Panc1 (cell line): ENCODE measurements around the gene DNAH3. TPM values are rescaled to one million over a fixed set of nuclear protein-coding genes. Genes with fewer than 3 reads are reported as not detected.

Source experiments
- ATAC-seq: fragments of 200-7000 bp; cut with Tn5 transposase; 2 replicates; pipeline ENCODE4 v1.9.1; 2020; ENCODE audit warnings: mild to moderate bottlenecking, moderate library complexity
- BruUV-seq: library from RNA; stranded (reverse); fragments of 400-500 nt; replicated peaks from 2 replicates; lab custom pipeline; 2021; lab: Mats Ljungman, UMichigan
- CTCF ChIA-PET: fragments of 300-600 bp; sonication (Branson Sonifier 250); formaldehyde crosslinking; loops from one replicate; lab custom pipeline; 2022; ENCODE audit warnings: antibody characterized with exemption; lab: Charles Lee
- POLR2A ChIA-PET: fragments of 300-600 bp; sonication (Branson Sonifier 250); formaldehyde crosslinking; loops from one replicate; lab custom pipeline; 2022; ENCODE audit warnings: antibody characterized with exemption; lab: Charles Lee
- DNase-seq: peaks from one replicate; pipeline ENCODE4 v3.0.0-alpha.2; 2010; ENCODE audit warnings: low read depth, low spot score
- H3K27ac ChIP-seq: 2 replicates; pipeline ENCODE4 v1.5.1; 2011; ENCODE audit warnings: mild to moderate bottlenecking, low read length, inconsistent platforms
- H3K27me3 ChIP-seq: fragments of 200-500 bp; sonication (Bioruptor generic); 2 replicates; pipeline ENCODE4 v1.6.0; 2014; ENCODE audit warnings: low read length, inconsistent platforms; ENCODE audit not compliant: control insufficient read depth, insufficient read depth
- H3K36me3 ChIP-seq: fragments of 200-500 bp; sonication (Bioruptor generic); 2 replicates; pipeline ENCODE4 v1.5.1; 2014; ENCODE audit warnings: inconsistent platforms, mild to moderate bottlenecking, low read length, moderate library complexity; ENCODE audit not compliant: control insufficient read depth, insufficient read depth
- H3K4me1 ChIP-seq: 2 replicates; pipeline ENCODE4 v1.5.1; 2011; ENCODE audit warnings: inconsistent platforms, mild to moderate bottlenecking, low read length, moderate library complexity; ENCODE audit not compliant: control insufficient read depth, insufficient read depth
- H3K4me3 ChIP-seq, 2 experiments: 2 replicates each; pipeline ENCODE4 v1.5.1; 2011 to 2012; ENCODE audit warnings: low read depth in 2 of 2, low read length in 2 of 2, mild to moderate bottlenecking in 2 of 2, inconsistent platforms in 1 of 2, moderate library complexity in 1 of 2
- H3K9me3 ChIP-seq: fragments of 200-500 bp; sonication (Bioruptor generic); 2 replicates; pipeline ENCODE4 v1.5.1; 2014; ENCODE audit warnings: low read depth, mild to moderate bottlenecking, inconsistent platforms, low read length, moderate library complexity; ENCODE audit not compliant: control insufficient read depth, insufficient read depth
- POLR2AphosphoS5 ChIP-seq: IDR thresholded peaks from 2 replicates; pipeline ENCODE4 v1.6.1; 2012; ENCODE audit warnings: mild to moderate bottlenecking, low read depth, low read length, moderate library complexity
- SIN3A ChIP-seq: IDR thresholded peaks from 2 replicates; pipeline ENCODE4 v1.6.1; 2012; ENCODE audit warnings: low read depth, mild to moderate bottlenecking, low read length, moderate library complexity, borderline replicate concordance; ENCODE audit not compliant: insufficient read depth
- TCF7L2 ChIP-seq: IDR thresholded peaks from 2 replicates; pipeline ENCODE4 v1.6.1; 2011; ENCODE audit warnings: mild to moderate bottlenecking, low read depth, low read length, inconsistent platforms
- in situ Hi-C: cut with HindIII; loops from 2 replicates; pipeline ENCODE4 v1.10.0; 2016; ENCODE audit warnings: low sequenced_read_pairs, low pct_unique_long_range_greater_than_20kb
- intact Hi-C: fragments of 100-400 bp; cut with micrococcal nuclease; formaldehyde crosslinking; loops from one replicate; pipeline ENCODE4 v1.10.0; 2022; ENCODE audit not compliant: unreplicated experiment
- total RNA-seq: library from RNA; stranded (reverse); gene quantifications from one replicate; pipeline ENCODE4 v1.2.1, GENCODE V29; 2021; ENCODE audit not compliant: unreplicated experiment
- TF ChIP-seq, protein P1 (sequence below), 2 experiments: IDR thresholded peaks; 2 replicates each; pipeline ENCODE4 v1.6.1; 2011 to 2012; ENCODE audit warnings: low read depth in 2 of 2, control low read depth in 1 of 2, low read length in 1 of 2, mild to moderate bottlenecking in 1 of 2, moderate library complexity in 1 of 2; ENCODE audit not compliant: insufficient read depth in 1 of 2
- TF ChIP-seq, protein P2 (sequence below): fragments of 450-650 bp; IDR thresholded peaks from 2 replicates; pipeline ENCODE4 v1.5.1; 2017; ENCODE audit warnings: mild to moderate bottlenecking

DNAH3 gene
- total RNA-seq, 1 experiment from 2014 or later: 0.62 TPM

DNA sequence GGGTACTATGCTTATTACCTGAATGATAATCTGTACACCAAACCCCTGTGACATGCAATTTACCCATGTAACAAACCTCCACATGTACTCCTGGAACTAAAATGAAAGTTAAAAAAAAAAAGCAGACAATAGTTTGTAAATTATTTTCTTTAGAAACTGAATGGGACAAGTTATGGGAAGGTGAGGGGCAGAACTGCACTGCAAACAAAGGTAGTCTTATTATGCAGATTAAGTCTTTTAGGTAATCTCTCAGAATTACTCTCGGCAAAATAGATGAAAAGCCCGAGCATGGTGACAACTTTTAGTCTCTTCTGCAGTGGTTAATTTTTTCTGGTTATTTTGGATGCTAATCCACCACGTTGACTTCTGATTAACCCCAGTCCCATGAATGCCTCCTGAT lies 33.3 kb upstream of the DNAH3 start:
- in situ Hi-C loops (loop anchor here (25.0 kb wide), 1 partner anchor 103 kb away; the partner anchor contains the start of gene CRYM), intact Hi-C loops (no loop called here)
- H3K4me3 ChIP-seq: no peak overlapping the region
- no peaks in the 10 kb centered on the region for H3K27me3 ChIP-seq
- ATAC-seq: no peak
- no peak for DNase-seq
- BruUV-seq: no TSS peak
- ChIA-PET CTCF (interaction anchor here (0.7 kb wide), 1 partner anchor 34 kb away, joined by 4 read pairs; no protein-coding TSS in a partner anchor), POLR2A (no interaction called here)
- H3K27ac ChIP-seq: no peak overlapping the region
- no peaks in the 10 kb centered on the region for H3K36me3 ChIP-seq
- no peaks in the 10 kb centered on the region for H3K9me3 ChIP-seq
- 0 out of 2 replicates have a peak, but pooled peaks cover 4% of the 10 kb centered on the region for H3K4me1 ChIP-seq
- no peak for TF ChIP-seq POLR2AphosphoS5

DNA sequence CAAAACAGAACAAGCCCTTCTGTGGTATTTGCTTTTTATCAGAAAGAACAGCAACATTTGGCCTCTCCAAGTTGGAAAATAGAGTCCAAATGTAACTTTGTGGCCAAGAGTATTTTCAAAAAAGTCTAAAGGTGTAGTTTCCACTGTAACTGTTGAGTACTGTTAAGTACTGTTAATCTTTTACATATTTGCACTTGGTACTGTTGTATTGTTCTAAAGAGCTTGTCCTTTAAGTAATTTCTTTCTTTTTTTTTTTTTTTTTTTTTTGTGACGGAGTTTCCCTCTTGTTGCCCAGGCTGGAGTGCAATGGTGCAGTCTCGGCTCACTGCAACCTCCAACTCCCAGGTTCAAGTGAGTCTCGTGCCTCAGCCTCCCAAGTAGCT lies 29.3 kb upstream of the DNAH3 start:
- TF ChIP-seq, protein P1, sequence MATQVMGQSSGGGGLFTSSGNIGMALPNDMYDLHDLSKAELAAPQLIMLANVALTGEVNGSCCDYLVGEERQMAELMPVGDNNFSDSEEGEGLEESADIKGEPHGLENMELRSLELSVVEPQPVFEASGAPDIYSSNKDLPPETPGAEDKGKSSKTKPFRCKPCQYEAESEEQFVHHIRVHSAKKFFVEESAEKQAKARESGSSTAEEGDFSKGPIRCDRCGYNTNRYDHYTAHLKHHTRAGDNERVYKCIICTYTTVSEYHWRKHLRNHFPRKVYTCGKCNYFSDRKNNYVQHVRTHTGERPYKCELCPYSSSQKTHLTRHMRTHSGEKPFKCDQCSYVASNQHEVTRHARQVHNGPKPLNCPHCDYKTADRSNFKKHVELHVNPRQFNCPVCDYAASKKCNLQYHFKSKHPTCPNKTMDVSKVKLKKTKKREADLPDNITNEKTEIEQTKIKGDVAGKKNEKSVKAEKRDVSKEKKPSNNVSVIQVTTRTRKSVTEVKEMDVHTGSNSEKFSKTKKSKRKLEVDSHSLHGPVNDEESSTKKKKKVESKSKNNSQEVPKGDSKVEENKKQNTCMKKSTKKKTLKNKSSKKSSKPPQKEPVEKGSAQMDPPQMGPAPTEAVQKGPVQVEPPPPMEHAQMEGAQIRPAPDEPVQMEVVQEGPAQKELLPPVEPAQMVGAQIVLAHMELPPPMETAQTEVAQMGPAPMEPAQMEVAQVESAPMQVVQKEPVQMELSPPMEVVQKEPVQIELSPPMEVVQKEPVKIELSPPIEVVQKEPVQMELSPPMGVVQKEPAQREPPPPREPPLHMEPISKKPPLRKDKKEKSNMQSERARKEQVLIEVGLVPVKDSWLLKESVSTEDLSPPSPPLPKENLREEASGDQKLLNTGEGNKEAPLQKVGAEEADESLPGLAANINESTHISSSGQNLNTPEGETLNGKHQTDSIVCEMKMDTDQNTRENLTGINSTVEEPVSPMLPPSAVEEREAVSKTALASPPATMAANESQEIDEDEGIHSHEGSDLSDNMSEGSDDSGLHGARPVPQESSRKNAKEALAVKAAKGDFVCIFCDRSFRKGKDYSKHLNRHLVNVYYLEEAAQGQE (IDR thresholded peaks at IDR 0.05; ENCODE audit: insufficient read depth in 1 of 2, low read depth in 2 of 2, low read length in 1 of 2): no peak
- TF ChIP-seq TCF7L2: no peak
- no peak for TF ChIP-seq SIN3A
- TF ChIP-seq, protein P2, sequence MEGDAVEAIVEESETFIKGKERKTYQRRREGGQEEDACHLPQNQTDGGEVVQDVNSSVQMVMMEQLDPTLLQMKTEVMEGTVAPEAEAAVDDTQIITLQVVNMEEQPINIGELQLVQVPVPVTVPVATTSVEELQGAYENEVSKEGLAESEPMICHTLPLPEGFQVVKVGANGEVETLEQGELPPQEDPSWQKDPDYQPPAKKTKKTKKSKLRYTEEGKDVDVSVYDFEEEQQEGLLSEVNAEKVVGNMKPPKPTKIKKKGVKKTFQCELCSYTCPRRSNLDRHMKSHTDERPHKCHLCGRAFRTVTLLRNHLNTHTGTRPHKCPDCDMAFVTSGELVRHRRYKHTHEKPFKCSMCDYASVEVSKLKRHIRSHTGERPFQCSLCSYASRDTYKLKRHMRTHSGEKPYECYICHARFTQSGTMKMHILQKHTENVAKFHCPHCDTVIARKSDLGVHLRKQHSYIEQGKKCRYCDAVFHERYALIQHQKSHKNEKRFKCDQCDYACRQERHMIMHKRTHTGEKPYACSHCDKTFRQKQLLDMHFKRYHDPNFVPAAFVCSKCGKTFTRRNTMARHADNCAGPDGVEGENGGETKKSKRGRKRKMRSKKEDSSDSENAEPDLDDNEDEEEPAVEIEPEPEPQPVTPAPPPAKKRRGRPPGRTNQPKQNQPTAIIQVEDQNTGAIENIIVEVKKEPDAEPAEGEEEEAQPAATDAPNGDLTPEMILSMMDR: no peak
- no peak for TF ChIP-seq POLR2AphosphoS5
- Histone ChIP-seq H3K27ac (no peak overlapping the region), H3K36me3 (no peaks in the 10 kb centered on the region), H3K4me3 (no peak overlapping the region), H3K9me3 (no peaks in the 10 kb centered on the region), H3K27me3 (no peaks in the 10 kb centered on the region), H3K4me1 (no peaks in the 10 kb centered on the region)
- DNase-seq (no peak), ATAC-seq (no peak)
- in situ Hi-C loops: loop anchor here (25.0 kb wide), 1 partner anchor 107 kb away; the partner anchor contains the start of gene CRYM
- no TSS peak for BruUV-seq
- intact Hi-C loops: no loop called here
- ChIA-PET POLR2A (interaction anchor here (0.6 kb wide), 1 partner anchor 11 kb away, joined by 5 read pairs; no protein-coding TSS in a partner anchor), CTCF (no interaction called here)

DNA sequence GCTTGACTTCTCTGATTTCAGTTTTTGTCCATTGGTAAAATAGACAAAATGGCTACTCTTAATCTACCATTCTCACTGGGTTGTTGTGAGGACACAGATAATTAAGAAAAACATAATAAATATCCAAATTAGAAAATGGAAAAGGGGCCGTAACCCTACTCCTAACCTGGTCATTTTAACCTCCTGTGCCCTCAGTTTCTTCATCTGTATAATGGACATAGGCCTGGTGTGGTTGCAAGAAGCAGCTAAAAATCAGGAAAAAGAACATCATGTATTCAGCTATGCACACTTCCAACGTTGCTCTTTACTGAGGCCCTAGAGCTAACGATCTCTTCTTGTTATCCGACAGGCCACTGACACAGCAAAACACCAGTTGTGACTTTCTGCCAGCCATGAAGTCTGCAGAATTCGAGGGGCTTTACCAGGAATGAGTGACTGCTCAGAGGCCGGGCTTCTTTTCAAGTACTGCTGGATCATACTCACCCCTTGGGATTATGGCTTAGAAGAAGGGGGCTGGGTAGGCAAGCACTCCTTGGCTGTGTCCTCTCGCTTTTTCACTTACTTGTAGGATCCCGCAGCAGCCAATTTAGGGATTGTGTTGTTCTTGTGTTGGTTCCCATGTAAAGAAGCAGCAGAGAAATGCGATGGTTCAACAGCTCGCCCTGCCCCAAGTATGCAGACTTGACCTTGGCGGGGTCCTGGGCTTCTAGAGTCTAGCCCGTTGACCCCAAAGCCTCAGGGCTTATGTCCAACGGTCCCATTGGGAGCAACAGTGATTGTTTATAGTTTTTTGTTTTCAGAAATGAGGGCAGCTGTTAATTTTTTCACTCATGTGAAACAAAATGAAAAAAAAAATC lies 28.7 kb upstream of the DNAH3 start:
- CTCF ChIA-PET: no interaction called here
- Histone ChIP-seq H3K9me3 (no peaks in the 10 kb centered on the region), H3K36me3 (no peaks in the 10 kb centered on the region), H3K27ac (no peak overlapping the region), H3K4me1 (no peaks in the 10 kb centered on the region), H3K4me3 (no peak overlapping the region), H3K27me3 (no peaks in the 10 kb centered on the region)
- TF ChIP-seq POLR2AphosphoS5: no peak
- no peak for TF ChIP-seq SIN3A
- TF ChIP-seq, protein P1 (IDR thresholded peaks at IDR 0.05; ENCODE audit: insufficient read depth in 1 of 2, low read depth in 2 of 2, low read length in 1 of 2): no peak
- TF ChIP-seq, protein P2: no peak
- TF ChIP-seq TCF7L2: no peak
- BruUV-seq: TSS peak; percentile 58
- intact Hi-C loops (no loop called here), in situ Hi-C loops (loop anchor here (25.0 kb wide), 1 partner anchor 108 kb away; the partner anchor contains the start of gene CRYM)
- no peak for DNase-seq
- POLR2A ChIA-PET: interaction anchor here (0.6 kb wide), 1 partner anchor 11 kb away, joined by 5 read pairs; no protein-coding TSS in a partner anchor
- ATAC-seq: no peak
